Neural crest cell (in vitro differentiated cells): Measurements from ENCODE around the gene HSPA12B. TPM values are rescaled to one million over a fixed set of nuclear protein-coding genes. Genes with fewer than 3 reads are reported as not detected.

ENCODE experiments used
- DNase-seq: peaks from one replicate; pipeline ENCODE4 v3.0.0; 2021; ENCODE audit warnings: low read depth, mixed read lengths, low spot score
- H3K27ac Mint-ChIP-seq: one replicate; pipeline ENCODE4 v1.8.0; 2021; ENCODE audit warnings: mild to moderate bottlenecking, mixed read lengths; ENCODE audit not compliant: unreplicated experiment
- H3K27me3 Mint-ChIP-seq: 2 replicates; pipeline ENCODE4 v1.8.0; 2021; ENCODE audit warnings: low read depth, mild to moderate bottlenecking, mixed read lengths
- H3K36me3 Mint-ChIP-seq: 2 replicates; pipeline ENCODE4 v1.8.0; 2021; ENCODE audit warnings: low read depth, mild to moderate bottlenecking, mixed read lengths
- H3K4me1 Mint-ChIP-seq: 2 replicates; pipeline ENCODE4 v1.8.0; 2021; ENCODE audit warnings: mixed read lengths
- H3K4me3 Mint-ChIP-seq: one replicate; pipeline ENCODE4 v1.8.0; 2021; ENCODE audit warnings: mild to moderate bottlenecking, mixed read lengths
- H3K9me3 Mint-ChIP-seq: 2 replicates; pipeline ENCODE4 v1.8.0; 2021; ENCODE audit warnings: mixed read lengths
- CTCF ChIP-seq: fragments of 200-600 bp; sonication (generic); conservative IDR thresholded peaks from 2 replicates; pipeline ENCODE4 v1.5.0; 2021; ENCODE audit warnings: antibody characterized with exemption, mild to moderate bottlenecking
- total RNA-seq: library from RNA; stranded (reverse); gene quantifications from 2 replicates; pipeline ENCODE4 v1.2.1, GENCODE V29; 2021

HSPA12B gene
- total RNA-seq, 1 donor from 2014 or later, result 1.1 TPM

DNA sequence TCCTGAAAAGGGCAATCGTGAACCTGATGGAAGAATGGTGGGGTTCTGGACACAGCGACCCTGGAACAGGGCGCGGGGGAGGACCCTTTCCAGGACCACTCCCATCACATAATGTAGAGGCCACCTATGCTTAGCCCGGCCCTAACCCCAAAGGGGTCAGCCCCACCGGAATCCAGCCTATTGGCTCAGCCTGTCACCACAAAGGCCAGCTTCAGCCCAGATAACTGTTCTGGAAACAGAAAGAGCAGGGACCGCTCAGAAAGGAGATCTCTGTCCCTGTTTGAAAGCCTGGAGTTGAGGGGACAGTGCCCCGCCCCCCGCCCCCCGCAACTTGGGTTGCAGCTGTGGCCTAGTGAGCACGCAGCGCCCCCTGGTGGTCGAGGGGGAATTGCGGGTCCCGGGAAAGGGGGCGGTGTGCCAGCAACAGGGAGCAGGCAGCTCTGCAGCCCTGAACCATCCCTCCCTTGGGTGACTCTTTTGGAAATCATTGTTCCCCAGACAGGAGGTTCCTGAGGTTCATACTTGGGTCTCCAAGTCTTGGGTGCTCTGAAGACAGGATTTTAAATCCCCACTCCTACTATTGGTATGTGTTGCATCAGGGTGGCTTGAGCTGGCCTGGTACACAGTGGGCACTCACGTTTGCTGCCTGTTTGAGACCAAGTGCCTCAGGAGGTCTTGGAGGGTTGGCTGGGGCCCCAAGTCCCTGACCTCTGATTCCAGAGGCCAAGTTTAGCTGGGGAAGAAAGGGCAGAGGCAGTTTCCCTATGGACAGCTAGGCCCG, 21.6 kb upstream of the HSPA12B start:
- peak; percentile 90 for DNase-seq
- Mint-ChIP-seq H3K36me3 (no peaks in the 10 kb centered on the region), H3K27me3 (no peaks in the 10 kb centered on the region), H3K27ac (no peak overlapping the region), H3K9me3 (no peaks in the 10 kb centered on the region), H3K4me3 (no peak overlapping the region), H3K4me1 (no peaks in the 10 kb centered on the region)
- peak; percentile 88 for TF ChIP-seq CTCF

DNA sequence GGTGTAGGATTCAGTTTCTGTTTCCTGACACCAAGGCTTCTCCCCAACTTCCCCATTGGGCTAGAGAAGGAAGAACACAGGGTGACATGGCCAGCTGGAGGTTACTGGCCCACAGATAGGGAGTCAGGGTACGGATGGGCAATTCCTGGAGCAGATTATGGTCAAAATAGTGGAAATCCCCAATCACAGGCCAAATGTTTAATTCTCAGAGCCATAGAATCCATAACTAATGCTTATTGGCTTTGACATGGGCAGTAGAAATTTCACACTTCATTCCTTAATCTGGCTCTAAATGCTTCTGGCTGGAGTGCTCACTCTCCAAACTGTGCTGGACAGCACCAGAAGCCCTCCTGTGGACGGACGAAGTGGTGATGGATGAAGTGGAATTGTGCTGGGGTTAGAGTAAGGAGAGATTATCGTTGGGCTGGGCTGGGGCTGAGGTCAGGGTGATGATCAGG, 21.0 kb upstream of the HSPA12B start:
- no peak overlapping the region for H3K27ac Mint-ChIP-seq
- TF ChIP-seq CTCF, result no peak
- H3K4me3 Mint-ChIP-seq, result no peak overlapping the region
- no peaks in the 10 kb centered on the region for H3K36me3 Mint-ChIP-seq
- no peaks in the 10 kb centered on the region for H3K9me3 Mint-ChIP-seq
- no peaks in the 10 kb centered on the region for H3K4me1 Mint-ChIP-seq
- no peaks in the 10 kb centered on the region for H3K27me3 Mint-ChIP-seq
- no peak for DNase-seq

- Mint-ChIP-seq H3K27ac (no peak within 1 kb of the TSS), H3K4me1 (no peaks in the 10 kb centered on the region), H3K36me3 (no peaks in the 10 kb centered on the region), H3K4me3 (no peak within 1 kb of the TSS), H3K27me3 (no peaks in the 10 kb centered on the region), H3K9me3 (no peaks in the 10 kb centered on the region)
- TF ChIP-seq CTCF, result no peak
- no peak for DNase-seq
These were observed 20.1 kb upstream of the HSPA12B start, which contains the start of gene SIGLEC1 for GRCh38 chr20:3712279-3712873. Gene SIGLEC1 (minus strand): TSS chr20:3712600. CDS start chr20:3707128, 5,472 bp downstream.

DNA sequence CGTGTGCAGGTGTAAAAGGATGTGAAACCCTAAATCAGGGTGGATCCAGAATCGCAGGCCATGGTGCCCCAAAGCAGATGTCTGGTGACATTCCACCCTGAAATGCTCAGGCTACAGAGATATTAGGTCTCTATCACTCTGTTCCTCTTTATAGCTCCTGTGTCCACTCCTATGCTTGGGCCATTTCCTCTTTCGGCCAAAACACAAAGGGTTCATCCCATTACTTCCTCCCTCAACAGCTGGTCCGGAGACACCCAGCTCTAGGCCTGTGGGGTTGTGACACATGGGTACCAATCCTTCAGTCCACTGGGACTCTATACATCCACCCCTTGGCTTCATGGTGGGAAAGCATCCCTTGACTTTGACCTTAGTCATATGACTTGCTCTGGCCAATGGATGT, 18.4 kb upstream of the HSPA12B start:
- Mint-ChIP-seq H3K4me3 (no peak overlapping the region), H3K4me1 (no peaks in the 10 kb centered on the region), H3K36me3 (no peaks in the 10 kb centered on the region), H3K27ac (no peak overlapping the region), H3K9me3 (no peaks in the 10 kb centered on the region), H3K27me3 (no peaks in the 10 kb centered on the region)
- no peak for DNase-seq
- TF ChIP-seq CTCF, result no peak

GRCh38 chr20:3716195-3716834, 16.2 kb upstream of the HSPA12B start:
- H3K4me1 Mint-ChIP-seq, result no peaks in the 10 kb centered on the region
- no peaks in the 10 kb centered on the region for H3K9me3 Mint-ChIP-seq
- H3K27me3 Mint-ChIP-seq, result peaks cover 17% of the 10 kb centered on the region
- peak; percentile 70 for TF ChIP-seq CTCF
- DNase-seq, result peak; percentile 32
- no peak overlapping the region for H3K27ac Mint-ChIP-seq
- H3K4me3 Mint-ChIP-seq, result no peak overlapping the region
- no peaks in the 10 kb centered on the region for H3K36me3 Mint-ChIP-seq
